ENCODE data around the gene MINDY4.

DNA sequence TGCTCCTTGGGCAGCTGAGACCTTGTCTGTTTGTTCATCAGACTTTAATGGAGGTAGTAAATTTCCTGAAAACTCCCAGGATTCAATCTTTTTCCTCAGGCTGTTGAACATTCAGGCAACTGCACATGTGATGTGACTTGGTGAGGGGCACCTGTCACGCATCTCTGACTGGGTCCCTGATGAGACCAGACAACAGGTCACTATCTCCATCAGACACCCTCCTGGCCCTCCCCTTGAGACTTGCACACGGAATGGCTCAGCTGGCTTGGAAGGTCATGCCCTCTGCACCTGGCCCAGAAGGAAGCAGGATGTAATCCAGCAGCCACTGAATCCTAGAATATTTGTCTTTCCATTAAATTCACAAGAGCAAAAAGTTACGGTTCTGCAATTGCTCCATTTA is 156.3 kb downstream of the MINDY4 start:
- TF ChIP-seq, protein P1, sequence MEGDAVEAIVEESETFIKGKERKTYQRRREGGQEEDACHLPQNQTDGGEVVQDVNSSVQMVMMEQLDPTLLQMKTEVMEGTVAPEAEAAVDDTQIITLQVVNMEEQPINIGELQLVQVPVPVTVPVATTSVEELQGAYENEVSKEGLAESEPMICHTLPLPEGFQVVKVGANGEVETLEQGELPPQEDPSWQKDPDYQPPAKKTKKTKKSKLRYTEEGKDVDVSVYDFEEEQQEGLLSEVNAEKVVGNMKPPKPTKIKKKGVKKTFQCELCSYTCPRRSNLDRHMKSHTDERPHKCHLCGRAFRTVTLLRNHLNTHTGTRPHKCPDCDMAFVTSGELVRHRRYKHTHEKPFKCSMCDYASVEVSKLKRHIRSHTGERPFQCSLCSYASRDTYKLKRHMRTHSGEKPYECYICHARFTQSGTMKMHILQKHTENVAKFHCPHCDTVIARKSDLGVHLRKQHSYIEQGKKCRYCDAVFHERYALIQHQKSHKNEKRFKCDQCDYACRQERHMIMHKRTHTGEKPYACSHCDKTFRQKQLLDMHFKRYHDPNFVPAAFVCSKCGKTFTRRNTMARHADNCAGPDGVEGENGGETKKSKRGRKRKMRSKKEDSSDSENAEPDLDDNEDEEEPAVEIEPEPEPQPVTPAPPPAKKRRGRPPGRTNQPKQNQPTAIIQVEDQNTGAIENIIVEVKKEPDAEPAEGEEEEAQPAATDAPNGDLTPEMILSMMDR (conservative IDR thresholded peaks at IDR 0.05 in 1 of 2, IDR thresholded peaks at IDR 0.05 in 1 of 2; ENCODE audit: low read depth in 1 of 2, low read length in 2 of 2), result no peak
- TF ChIP-seq EZH2 (IDR thresholded peaks at IDR 0.05; ENCODE audit: low read length, missing control alignments), result no peak
